HEK293T (cell line): ENCODE data around the gene S100A9.

Experiments
- FOXA1 ChIP-seq: fragments of 450-650 bp; IDR thresholded peaks from 2 replicates; pipeline ENCODE4 v1.6.1; 2016; ENCODE audit warnings: mild to moderate bottlenecking
- HDGF ChIP-seq: fragments of 450-650 bp; IDR thresholded peaks from 2 replicates; pipeline ENCODE4 v1.6.1; 2017; ENCODE audit warnings: antibody characterized with exemption, borderline replicate concordance
- SP1 ChIP-seq: fragments of 450-650 bp; IDR thresholded peaks from 2 replicates; pipeline ENCODE4 v1.6.1; 2017
- ZNF384 ChIP-seq: fragments of 450-650 bp; IDR thresholded peaks from 2 replicates; pipeline ENCODE4 v1.6.1; 2016

GRCh38 chr1:153375511-153375910 is 17.9 kb downstream of the S100A9 start, which contains the start of gene S100A12:
- TF ChIP-seq SP1 (no peak), HDGF (no peak), ZNF384 (no peak), FOXA1 (no peak)
